Measurements from ENCODE around the gene NR1H3. TPM values are rescaled to one million over a fixed set of nuclear protein-coding genes. Genes with fewer than 3 reads are reported as not detected.

The NR1H3 gene
- total RNA-seq, 1 experiment from 2014 or later, result 26.3 TPM

- Histone ChIP-seq H3K9ac (ENCODE audit: extremely low read depth, insufficient read length, low read length) (no peak overlapping the region), H3K27me3 (ENCODE audit: insufficient read depth, low read length) (no peaks in the 10 kb centered on the region), H3K56ac (ENCODE audit: insufficient read length, low read depth, low read length) (no peak overlapping the region), H3K79me1 (ENCODE audit: insufficient read depth, low read depth, low read length, poor library complexity, severe bottlenecking) (no peaks in the 10 kb centered on the region), H2BK12ac (ENCODE audit: insufficient read length, low read depth, low read length) (no peak overlapping the region), H3K23me2 (ENCODE audit: insufficient read length, low read depth, low read length, poor library complexity, severe bottlenecking) (no peaks in the 10 kb centered on the region), H3K18ac (ENCODE audit: insufficient read length, low read depth, low read length) (no peak overlapping the region), H2BK15ac (ENCODE audit: low read depth, low read length) (no peak overlapping the region), H3K27ac (ENCODE audit: insufficient read length, low read depth, low read length) (no peak overlapping the region), H3K4ac (ENCODE audit: low read depth, low read length) (no peak overlapping the region), H4K8ac (replicated peaks; ENCODE audit: insufficient read length, low read depth, low read length) (no peak overlapping the region), H3K14ac (ENCODE audit: insufficient read depth, low read length) (no peak overlapping the region), H2BK5ac (ENCODE audit: insufficient read length, low read length) (no peak overlapping the region), H4K91ac (ENCODE audit: insufficient read length, low read depth, low read length) (no peak overlapping the region), H3T11ph (ENCODE audit: low read length) (no peak overlapping the region), H3K23ac (ENCODE audit: insufficient read length, low read depth, low read length) (no peak overlapping the region), H3K9me3 (ENCODE audit: control insufficient read depth, low read depth, low read length) (no peaks in the 10 kb centered on the region), H2AFZ (ENCODE audit: low read length) (no peak overlapping the region), H2AK5ac (ENCODE audit: insufficient read length, low read length) (no peak overlapping the region), H3K4me1 (ENCODE audit: insufficient read depth, low read length) (no peaks in the 10 kb centered on the region), H4K20me1 (ENCODE audit: control insufficient read depth, insufficient read depth, insufficient read length) (no peaks in the 10 kb centered on the region), H3K4me2 (ENCODE audit: insufficient read depth, insufficient read length, low read length) (no peak overlapping the region), H2BK20ac (ENCODE audit: low read depth, low read length, poor library complexity, severe bottlenecking) (no peak overlapping the region), H3K79me2 (ENCODE audit: insufficient read depth, low read length) (no peaks in the 10 kb centered on the region), H2BK120ac (ENCODE audit: low read depth, low read length, poor library complexity, severe bottlenecking) (no peak overlapping the region), H4K5ac (ENCODE audit: insufficient read length, low read depth, low read length) (no peak overlapping the region)
- no CpG with 5 or more reads among the region's 5 CpGs for WGBS (ENCODE audit: extremely low coverage, insufficient read length, low lambda C conversion rate)
- H3K4me3 Mint-ChIP-seq, result peak overlapping the region in 1 of 2 experiments; percentile 19; a peak in 1 of 5 replicates
- H3K27me3 Mint-ChIP-seq (ENCODE audit: low read depth), result no peaks in the 10 kb centered on the region
- peak overlapping the region in 2 of 3 experiments; percentile 62 to 75; a peak in 6 of 7 replicates for H3K27ac Mint-ChIP-seq
- peaks cover 39 to 83% (median 74%) of the 10 kb centered on the region in 3 experiments; a peak in 6 of 7 replicates for H3K36me3 Mint-ChIP-seq (ENCODE audit: insufficient read depth in 1 of 3, low read depth in 3 of 3)
- peaks cover 2 to 19% of the 10 kb centered on the region in 2 experiments; a peak in 3 of 4 replicates for H3K4me1 Mint-ChIP-seq
- no peaks in the 10 kb centered on the region for H3K9me3 Mint-ChIP-seq
- no peak for DNase-seq
- no peak for TF ChIP-seq CTCF (conservative IDR thresholded peaks at IDR 0.05)
These were observed 23.1 kb downstream of the NR1H3 start for GRCh38 chr11:47280860-47281259.

All from H9 (cell line).